ENCODE measurements around the gene ATP5F1E. TPM values are rescaled to one million over a fixed set of nuclear protein-coding genes. Genes with fewer than 3 reads are reported as not detected.

Gene ATP5F1E
- 47.4 and 52.7 TPM in 2 replicates for total RNA-seq (2021)
- long read RNA-seq, transcript ATP5F1E-202 (2 exons, 1,878 nt), result minor isoform, 8 of 90 reads
- long read RNA-seq, transcript ATP5F1E-201 (3 exons, 3,665 nt), result major isoform, 78 of 90 reads
- long read RNA-seq, partial matches to known transcripts, result 0 of 90 reads
- long read RNA-seq, other reads (novel, unspliced or antisense), result 3 of 90 reads

DNA sequence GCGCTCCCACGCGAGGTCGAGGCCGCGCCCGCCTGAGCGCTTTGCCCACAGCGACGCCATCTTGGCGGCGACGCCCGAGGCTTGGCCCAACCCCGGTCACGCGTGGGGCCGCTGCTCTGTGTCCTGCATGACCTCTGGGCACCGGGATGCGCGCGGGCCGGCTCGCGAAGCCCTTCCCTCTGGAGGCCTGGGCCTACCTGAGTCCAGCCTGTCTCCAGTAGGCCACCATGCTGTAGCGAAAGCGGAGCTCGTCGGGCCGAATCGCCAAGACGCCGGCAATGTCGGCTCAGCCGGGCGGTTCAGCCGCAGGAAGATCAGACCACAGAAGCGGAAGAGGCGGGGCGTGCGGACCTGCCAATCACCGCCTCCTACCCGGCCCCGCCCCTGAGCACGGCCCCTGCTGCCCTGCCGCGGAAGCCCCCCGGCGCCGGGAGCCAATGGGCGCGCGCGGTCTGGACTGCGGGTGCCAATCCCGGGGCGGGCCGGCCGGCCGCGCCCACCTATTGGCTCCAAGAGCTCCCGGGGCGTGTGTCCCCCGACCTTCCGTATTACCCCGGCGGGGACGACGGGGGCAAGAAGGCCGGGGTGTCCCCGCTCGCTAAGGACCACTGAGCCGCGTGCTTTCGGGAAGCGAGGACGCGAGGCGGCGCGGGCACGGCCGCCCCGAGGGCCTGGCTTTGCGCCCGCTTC, at the start of gene ATP5F1E:
Gene ATP5F1E, minus strand, starts transcription at position 313 of the 690 bp plus-strand sequence. Its CDS starts 84 bp downstream, at position 229.
- H3K27ac ChIP-seq (ENCODE audit: insufficient read length, low read depth, low read length), result no peak within 1 kb of the TSS
- peak within 1 kb of the TSS; percentile 68 for H3K9ac ChIP-seq (ENCODE audit: extremely low read depth, insufficient read length, low read length)
- H3K23ac ChIP-seq (ENCODE audit: insufficient read length, low read depth, low read length), result no peak within 1 kb of the TSS
- peak within 1 kb of the TSS; percentile 43 for H3K18ac ChIP-seq (ENCODE audit: insufficient read length, low read depth, low read length)
- no peak within 1 kb of the TSS for H2AK5ac ChIP-seq (ENCODE audit: insufficient read length, low read length)
- H3K4me3 Mint-ChIP-seq, result peak within 1 kb of the TSS; percentile 93 to 94
- no peak within 1 kb of the TSS for H3T11ph ChIP-seq (ENCODE audit: low read length)
- H3K4ac ChIP-seq (ENCODE audit: low read depth, low read length), result no peak within 1 kb of the TSS
- H3K27me3 Mint-ChIP-seq (ENCODE audit: low read depth), result peaks cover 26% of the 10 kb centered on the region
- no peaks in the 10 kb centered on the region for H3K9me3 Mint-ChIP-seq
- H3K27me3 ChIP-seq (ENCODE audit: insufficient read depth, low read length), result no peaks in the 10 kb centered on the region
- no peak within 1 kb of the TSS for H3K56ac ChIP-seq (ENCODE audit: insufficient read length, low read depth, low read length)
- no peaks in the 10 kb centered on the region for H3K9me3 ChIP-seq (ENCODE audit: control insufficient read depth, low read depth, low read length)
- H3K27ac Mint-ChIP-seq, result peak within 1 kb of the TSS; percentile 88 to 96 (median 92); a peak in 6 of 7 replicates
- H2AFZ ChIP-seq (ENCODE audit: low read length), result no peak within 1 kb of the TSS
- no peak within 1 kb of the TSS for H4K91ac ChIP-seq (ENCODE audit: insufficient read length, low read depth, low read length)
- H3K4me1 Mint-ChIP-seq, result peaks cover 16 to 21% of the 10 kb centered on the region in 2 experiments
- H3K79me1 ChIP-seq (ENCODE audit: insufficient read depth, low read depth, low read length, poor library complexity, severe bottlenecking), result no peaks in the 10 kb centered on the region
- no peaks in the 10 kb centered on the region for H4K20me1 ChIP-seq (ENCODE audit: control insufficient read depth, insufficient read depth, insufficient read length)
- H3K79me2 ChIP-seq (ENCODE audit: insufficient read depth, low read length), result peaks cover 4% of the 10 kb centered on the region; the same call in 1 of the 2 replicates
- H3K23me2 ChIP-seq (ENCODE audit: insufficient read length, low read depth, low read length, poor library complexity, severe bottlenecking), result peaks cover 8% of the 10 kb centered on the region
- H2BK120ac ChIP-seq (ENCODE audit: low read depth, low read length, poor library complexity, severe bottlenecking), result no peak within 1 kb of the TSS
- no peak within 1 kb of the TSS for H2BK5ac ChIP-seq (ENCODE audit: insufficient read length, low read length)
- H3K4me2 ChIP-seq (ENCODE audit: insufficient read depth, insufficient read length, low read length), result peak within 1 kb of the TSS; percentile 87
- no peak within 1 kb of the TSS for H2BK20ac ChIP-seq (ENCODE audit: low read depth, low read length, poor library complexity, severe bottlenecking)
- no peak within 1 kb of the TSS for H2BK15ac ChIP-seq (ENCODE audit: low read depth, low read length)
- H2BK12ac ChIP-seq (ENCODE audit: insufficient read length, low read depth, low read length), result no peak within 1 kb of the TSS
- H4K8ac ChIP-seq (replicated peaks; ENCODE audit: insufficient read length, low read depth, low read length), result no peak within 1 kb of the TSS
- H3K14ac ChIP-seq (ENCODE audit: insufficient read depth, low read length), result peak within 1 kb of the TSS; percentile 81
- peaks cover 3% of the 10 kb centered on the region for H3K4me1 ChIP-seq (ENCODE audit: insufficient read depth, low read length)
- peaks cover 35 to 73% (median 71%) of the 10 kb centered on the region in 3 experiments for H3K36me3 Mint-ChIP-seq (ENCODE audit: insufficient read depth in 1 of 3, low read depth in 3 of 3)
- TF ChIP-seq, protein P1, sequence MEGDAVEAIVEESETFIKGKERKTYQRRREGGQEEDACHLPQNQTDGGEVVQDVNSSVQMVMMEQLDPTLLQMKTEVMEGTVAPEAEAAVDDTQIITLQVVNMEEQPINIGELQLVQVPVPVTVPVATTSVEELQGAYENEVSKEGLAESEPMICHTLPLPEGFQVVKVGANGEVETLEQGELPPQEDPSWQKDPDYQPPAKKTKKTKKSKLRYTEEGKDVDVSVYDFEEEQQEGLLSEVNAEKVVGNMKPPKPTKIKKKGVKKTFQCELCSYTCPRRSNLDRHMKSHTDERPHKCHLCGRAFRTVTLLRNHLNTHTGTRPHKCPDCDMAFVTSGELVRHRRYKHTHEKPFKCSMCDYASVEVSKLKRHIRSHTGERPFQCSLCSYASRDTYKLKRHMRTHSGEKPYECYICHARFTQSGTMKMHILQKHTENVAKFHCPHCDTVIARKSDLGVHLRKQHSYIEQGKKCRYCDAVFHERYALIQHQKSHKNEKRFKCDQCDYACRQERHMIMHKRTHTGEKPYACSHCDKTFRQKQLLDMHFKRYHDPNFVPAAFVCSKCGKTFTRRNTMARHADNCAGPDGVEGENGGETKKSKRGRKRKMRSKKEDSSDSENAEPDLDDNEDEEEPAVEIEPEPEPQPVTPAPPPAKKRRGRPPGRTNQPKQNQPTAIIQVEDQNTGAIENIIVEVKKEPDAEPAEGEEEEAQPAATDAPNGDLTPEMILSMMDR (conservative IDR thresholded peaks at IDR 0.05), result no peak
- no CpG with 5 or more reads among the region's 86 CpGs for WGBS (ENCODE audit: extremely low coverage, insufficient read length, low lambda C conversion rate)
- no peak within 1 kb of the TSS for H4K5ac ChIP-seq (ENCODE audit: insufficient read length, low read depth, low read length)
- DNase-seq, result peak; percentile 96
